HepG2 (cell line): Measurements from ENCODE around the gene OSR1. TPM values are rescaled to one million over a fixed set of nuclear protein-coding genes. Genes with fewer than 3 reads are reported as not detected.
A peak's percentile ranks its signal among the peaks of the same experiment; 100 is the strongest.

Experiments used
- AHR ChIP-seq: IDR thresholded peaks from 2 replicates; pipeline ENCODE4 v1.6.1; 2018; ENCODE audit warnings: missing genetic modification reagents, missing compliant biosample characterization
- ATM ChIP-seq: fragments of 450-650 bp; IDR thresholded peaks from 2 replicates; pipeline ENCODE4 v1.7.1; 2017; ENCODE audit warnings: mild to moderate bottlenecking, borderline replicate concordance
- BATF2 ChIP-seq: sonication (generic); formaldehyde crosslinking; IDR thresholded peaks from 2 replicates; pipeline ENCODE4 v1.8.0; 2022; ENCODE audit warnings: mild to moderate bottlenecking, missing genetic modification reagents, moderate library complexity
- DNMT3B ChIP-seq: conservative IDR thresholded peaks from 2 replicates; pipeline ENCODE4 v1.6.1; 2016; ENCODE audit warnings: missing biosample characterization, control low read depth
- ELF4 ChIP-seq: sonication (generic); formaldehyde crosslinking; IDR thresholded peaks from 2 replicates; pipeline ENCODE4 v1.5.0; 2020; ENCODE audit warnings: missing genetic modification reagents, mild to moderate bottlenecking, moderate library complexity, borderline replicate concordance
- KMT2B ChIP-seq: IDR thresholded peaks from 2 replicates; pipeline ENCODE4 v1.6.1; 2016; ENCODE audit warnings: missing genetic modification reagents, missing compliant biosample characterization
- NKX3-1 ChIP-seq: sonication (generic); formaldehyde crosslinking; IDR thresholded peaks from 2 replicates; pipeline ENCODE4 v1.5.0; 2020; ENCODE audit warnings: missing genetic modification reagents
- PITX1 ChIP-seq: sonication (generic); formaldehyde crosslinking; IDR thresholded peaks from 2 replicates; pipeline ENCODE4 v1.5.1; 2020; ENCODE audit warnings: mild to moderate bottlenecking, missing genetic modification reagents
- SMARCC2 ChIP-seq: fragments of 450-650 bp; IDR thresholded peaks from 2 replicates; pipeline ENCODE4 v1.6.1; 2017; ENCODE audit warnings: antibody characterized with exemption, mild to moderate bottlenecking
- TRIM24 ChIP-seq: sonication (generic); formaldehyde crosslinking; IDR thresholded peaks from 2 replicates; pipeline ENCODE4 v1.8.0; 2022; ENCODE audit warnings: mild to moderate bottlenecking, missing genetic modification reagents
- ZFP36 ChIP-seq: fragments of 150-350 bp; IDR thresholded peaks from 2 replicates; pipeline ENCODE4 v1.6.1; 2018; ENCODE audit warnings: borderline replicate concordance, low read length, low read depth; ENCODE audit not compliant: partially characterized antibody
- ZKSCAN1 ChIP-seq: fragments of 150-350 bp; IDR thresholded peaks from 2 replicates; pipeline ENCODE4 v1.6.1; 2014; ENCODE audit warnings: low read length
- ZNF10 ChIP-seq: sonication (generic); formaldehyde crosslinking; IDR thresholded peaks from 2 replicates; pipeline ENCODE4 v1.4.0; 2020; ENCODE audit warnings: mild to moderate bottlenecking, low read depth, missing genetic modification reagents, borderline replicate concordance
- ZNF17 ChIP-seq: sonication (generic); formaldehyde crosslinking; IDR thresholded peaks from 2 replicates; pipeline ENCODE4 v1.5.0; 2020; ENCODE audit warnings: mild to moderate bottlenecking, missing genetic modification reagents
- ZNF280D ChIP-seq: sonication (generic); formaldehyde crosslinking; IDR thresholded peaks from 2 replicates; pipeline ENCODE4 v1.5.1; 2020; ENCODE audit warnings: mild to moderate bottlenecking, missing genetic modification reagents
- ZNF543 ChIP-seq: sonication (generic); formaldehyde crosslinking; IDR thresholded peaks from 2 replicates; pipeline ENCODE4 v1.4.0; 2020; ENCODE audit warnings: mild to moderate bottlenecking, missing genetic modification reagents
- ZNF724P ChIP-seq: sonication (generic); formaldehyde crosslinking; IDR thresholded peaks from 2 replicates; pipeline ENCODE4 v1.8.0; 2022; ENCODE audit warnings: missing genetic modification reagents, borderline replicate concordance
- ZNF781 ChIP-seq: sonication (generic); formaldehyde crosslinking; IDR thresholded peaks from 2 replicates; pipeline ENCODE4 v1.5.1; 2020; ENCODE audit warnings: borderline replicate concordance, mild to moderate bottlenecking, missing genetic modification reagents; ENCODE audit errors: not compliant biosample characterization
- polyA plus RNA-seq, 8 experiments: library from polyadenylated mRNA; depleted of rRNA in 3 of 8; stranded (reverse) in 7 of 8; unstranded in 1 of 8; fragments of >200 nt; fragmentation: Illumina TruSeq in 4 of 8; extraction: Trizol in 4 of 8; gene quantifications; 2 replicates each; pipeline versions ENCODE4 v1.2.1 to v1.2.3, GENCODE V29; 2011 to 2016; ENCODE audit warnings: low read depth in 4 of 8, missing spikeins in 1 of 8, mixed read lengths in 1 of 8; ENCODE audit not compliant: insufficient read depth in 1 of 8
- total RNA-seq, 5 experiments: library from RNA; depleted of rRNA; stranded (reverse); fragments of >200 nt; fragmentation: Illumina TruSeq; extraction: Trizol; gene quantifications; 2 replicates each; pipeline ENCODE4 v1.2.3, GENCODE V29; 2016; ENCODE audit warnings: low read depth in 1 of 5
- TF ChIP-seq, protein P1 (sequence below): sonication (generic); formaldehyde crosslinking; IDR thresholded peaks from 2 replicates; pipeline ENCODE4 v1.4.0; 2020; ENCODE audit warnings: mild to moderate bottlenecking, missing genetic modification reagents
- TF ChIP-seq, protein P2 (sequence below): sonication (generic); formaldehyde crosslinking; IDR thresholded peaks from 2 replicates; pipeline ENCODE4 v1.9.0; 2021; ENCODE audit warnings: missing genetic modification reagents, borderline replicate concordance

Gene OSR1
- total and polyA plus RNA-seq, 2 of the 13 experiments (the other 11 are each of a cell fraction or from before 2014, with no cell fraction given), result 0.63 to 1.1 TPM

- TF ChIP-seq, protein P1, sequence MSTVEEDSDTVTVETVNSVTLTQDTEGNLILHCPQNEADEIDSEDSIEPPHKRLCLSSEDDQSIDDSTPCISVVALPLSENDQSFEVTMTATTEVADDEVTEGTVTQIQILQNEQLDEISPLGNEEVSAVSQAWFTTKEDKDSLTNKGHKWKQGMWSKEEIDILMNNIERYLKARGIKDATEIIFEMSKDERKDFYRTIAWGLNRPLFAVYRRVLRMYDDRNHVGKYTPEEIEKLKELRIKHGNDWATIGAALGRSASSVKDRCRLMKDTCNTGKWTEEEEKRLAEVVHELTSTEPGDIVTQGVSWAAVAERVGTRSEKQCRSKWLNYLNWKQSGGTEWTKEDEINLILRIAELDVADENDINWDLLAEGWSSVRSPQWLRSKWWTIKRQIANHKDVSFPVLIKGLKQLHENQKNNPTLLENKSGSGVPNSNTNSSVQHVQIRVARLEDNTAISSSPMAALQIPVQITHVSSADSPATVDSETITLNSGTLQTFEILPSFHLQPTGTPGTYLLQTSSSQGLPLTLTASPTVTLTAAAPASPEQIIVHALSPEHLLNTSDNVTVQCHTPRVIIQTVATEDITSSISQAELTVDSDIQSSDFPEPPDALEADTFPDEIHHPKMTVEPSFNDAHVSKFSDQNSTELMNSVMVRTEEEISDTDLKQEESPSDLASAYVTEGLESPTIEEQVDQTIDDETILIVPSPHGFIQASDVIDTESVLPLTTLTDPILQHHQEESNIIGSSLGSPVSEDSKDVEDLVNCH (CRISPR knock-in tag), result no peak
- TF ChIP-seq ZNF17 (CRISPR knock-in tag), result no peak
- TF ChIP-seq ZFP36, result no peak
- TF ChIP-seq NKX3-1 (CRISPR knock-in tag), result peak; percentile 96
- peak; percentile 79 for TF ChIP-seq AHR (CRISPR knock-in tag)
- TF ChIP-seq, protein P2, sequence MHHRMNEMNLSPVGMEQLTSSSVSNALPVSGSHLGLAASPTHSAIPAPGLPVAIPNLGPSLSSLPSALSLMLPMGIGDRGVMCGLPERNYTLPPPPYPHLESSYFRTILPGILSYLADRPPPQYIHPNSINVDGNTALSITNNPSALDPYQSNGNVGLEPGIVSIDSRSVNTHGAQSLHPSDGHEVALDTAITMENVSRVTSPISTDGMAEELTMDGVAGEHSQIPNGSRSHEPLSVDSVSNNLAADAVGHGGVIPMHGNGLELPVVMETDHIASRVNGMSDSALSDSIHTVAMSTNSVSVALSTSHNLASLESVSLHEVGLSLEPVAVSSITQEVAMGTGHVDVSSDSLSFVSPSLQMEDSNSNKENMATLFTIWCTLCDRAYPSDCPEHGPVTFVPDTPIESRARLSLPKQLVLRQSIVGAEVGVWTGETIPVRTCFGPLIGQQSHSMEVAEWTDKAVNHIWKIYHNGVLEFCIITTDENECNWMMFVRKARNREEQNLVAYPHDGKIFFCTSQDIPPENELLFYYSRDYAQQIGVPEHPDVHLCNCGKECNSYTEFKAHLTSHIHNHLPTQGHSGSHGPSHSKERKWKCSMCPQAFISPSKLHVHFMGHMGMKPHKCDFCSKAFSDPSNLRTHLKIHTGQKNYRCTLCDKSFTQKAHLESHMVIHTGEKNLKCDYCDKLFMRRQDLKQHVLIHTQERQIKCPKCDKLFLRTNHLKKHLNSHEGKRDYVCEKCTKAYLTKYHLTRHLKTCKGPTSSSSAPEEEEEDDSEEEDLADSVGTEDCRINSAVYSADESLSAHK (CRISPR knock-in tag), result 0 out of 2 replicates have a peak, but pooled peaks have one; percentile 28
- TF ChIP-seq TRIM24 (CRISPR knock-in tag), result no peak
- TF ChIP-seq BATF2 (CRISPR knock-in tag), result no peak
- peak; percentile 50; the same call in 1 of the 2 replicates for TF ChIP-seq DNMT3B (CRISPR knock-in tag)
- peak; percentile 97 for TF ChIP-seq ZNF724P (CRISPR knock-in tag)
- TF ChIP-seq ZNF543 (CRISPR knock-in tag), result peak; percentile 96
- peak; percentile 66 for TF ChIP-seq PITX1 (CRISPR knock-in tag)
- TF ChIP-seq ZNF280D (CRISPR knock-in tag), result peak; percentile 89
- TF ChIP-seq ZNF781, result peak; percentile 93
- no peak for TF ChIP-seq ZKSCAN1
- peak; percentile 100 for TF ChIP-seq SMARCC2
- no peak for TF ChIP-seq ELF4 (CRISPR knock-in tag)
- peak; percentile 87 for TF ChIP-seq KMT2B (CRISPR knock-in tag)
- no peak for TF ChIP-seq ZNF10
- TF ChIP-seq ATM, result no peak
Observed at GRCh38 chr2:19347619-19348562, 10.5 kb downstream of the OSR1 start (continued).
